ENCODE results near the gene NKX2-1.

DNA sequence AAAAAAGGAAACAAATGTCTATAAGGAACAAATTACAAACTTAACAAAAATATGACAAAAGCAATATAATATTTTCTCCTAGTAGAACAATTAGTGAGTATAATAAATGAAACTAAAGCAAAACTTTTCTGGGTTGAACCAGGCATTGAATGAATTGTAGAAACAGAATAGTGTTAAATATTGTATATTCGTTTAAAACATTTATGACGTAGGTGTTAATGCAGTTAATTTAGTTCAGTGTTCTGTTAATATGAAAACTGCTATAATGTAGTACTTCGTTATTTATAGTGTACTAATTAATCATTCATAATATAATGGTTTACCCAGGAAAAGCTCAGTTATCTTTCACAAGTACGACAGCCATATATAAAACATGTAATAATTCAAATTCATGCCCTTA, 23.7 kb downstream of the NKX2-1 start:
- TF ChIP-seq ZFP3 (CRISPR knock-in tag; IDR thresholded peaks at IDR 0.05) (no peak), OSR1 (CRISPR knock-in tag; IDR thresholded peaks at IDR 0.05) (no peak), ZC3H10 (CRISPR knock-in tag; IDR thresholded peaks at IDR 0.05) (no peak), PPARA (CRISPR knock-in tag; IDR thresholded peaks at IDR 0.05; ENCODE audit: borderline replicate concordance) (no peak), ISL1 (CRISPR knock-in tag; IDR thresholded peaks at IDR 0.05) (no peak), ZFP30 (CRISPR knock-in tag; IDR thresholded peaks at IDR 0.05) (no peak), BACH2 (CRISPR knock-in tag; IDR thresholded peaks at IDR 0.05; ENCODE audit: borderline replicate concordance) (no peak), RARB (CRISPR knock-in tag; IDR thresholded peaks at IDR 0.05) (no peak)
- TF ChIP-seq, protein P1, sequence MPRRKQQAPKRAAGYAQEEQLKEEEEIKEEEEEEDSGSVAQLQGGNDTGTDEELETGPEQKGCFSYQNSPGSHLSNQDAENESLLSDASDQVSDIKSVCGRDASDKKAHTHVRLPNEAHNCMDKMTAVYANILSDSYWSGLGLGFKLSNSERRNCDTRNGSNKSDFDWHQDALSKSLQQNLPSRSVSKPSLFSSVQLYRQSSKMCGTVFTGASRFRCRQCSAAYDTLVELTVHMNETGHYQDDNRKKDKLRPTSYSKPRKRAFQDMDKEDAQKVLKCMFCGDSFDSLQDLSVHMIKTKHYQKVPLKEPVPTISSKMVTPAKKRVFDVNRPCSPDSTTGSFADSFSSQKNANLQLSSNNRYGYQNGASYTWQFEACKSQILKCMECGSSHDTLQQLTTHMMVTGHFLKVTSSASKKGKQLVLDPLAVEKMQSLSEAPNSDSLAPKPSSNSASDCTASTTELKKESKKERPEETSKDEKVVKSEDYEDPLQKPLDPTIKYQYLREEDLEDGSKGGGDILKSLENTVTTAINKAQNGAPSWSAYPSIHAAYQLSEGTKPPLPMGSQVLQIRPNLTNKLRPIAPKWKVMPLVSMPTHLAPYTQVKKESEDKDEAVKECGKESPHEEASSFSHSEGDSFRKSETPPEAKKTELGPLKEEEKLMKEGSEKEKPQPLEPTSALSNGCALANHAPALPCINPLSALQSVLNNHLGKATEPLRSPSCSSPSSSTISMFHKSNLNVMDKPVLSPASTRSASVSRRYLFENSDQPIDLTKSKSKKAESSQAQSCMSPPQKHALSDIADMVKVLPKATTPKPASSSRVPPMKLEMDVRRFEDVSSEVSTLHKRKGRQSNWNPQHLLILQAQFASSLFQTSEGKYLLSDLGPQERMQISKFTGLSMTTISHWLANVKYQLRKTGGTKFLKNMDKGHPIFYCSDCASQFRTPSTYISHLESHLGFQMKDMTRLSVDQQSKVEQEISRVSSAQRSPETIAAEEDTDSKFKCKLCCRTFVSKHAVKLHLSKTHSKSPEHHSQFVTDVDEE (CRISPR knock-in tag; IDR thresholded peaks at IDR 0.05): no peak
